HUES48 (cell line): ENCODE results near the gene LIN7B.
A peak's percentile ranks its signal among the peaks of the same experiment; 100 is the strongest.
"Not testable (repeated sequence)": the region's sequence is repeated elsewhere in the genome, so short reads cannot be mapped to it uniquely, and the experiment has no call there.

Source experiments
- H3K27ac ChIP-seq: one replicate; pipeline ENCODE4 v1.7.0; 2013; ENCODE audit warnings: low read depth, low read length, inconsistent platforms
- H3K27me3 ChIP-seq: 2 replicates; pipeline ENCODE4 v1.6.1; 2013; ENCODE audit warnings: mild to moderate bottlenecking, low read length; ENCODE audit not compliant: control insufficient read depth, insufficient read depth
- H3K36me3 ChIP-seq: 2 replicates; pipeline ENCODE4 v1.6.1; 2013; ENCODE audit warnings: low read length; ENCODE audit not compliant: control insufficient read depth, insufficient read depth
- H3K4me1 ChIP-seq: 2 replicates; pipeline ENCODE4 v1.6.1; 2013; ENCODE audit warnings: mild to moderate bottlenecking, low read length; ENCODE audit not compliant: control insufficient read depth, insufficient read depth
- H3K4me3 ChIP-seq: 2 replicates; pipeline ENCODE4 v1.5.1; 2013; ENCODE audit warnings: mild to moderate bottlenecking, low read depth, low read length
- H3K9ac ChIP-seq: 2 replicates; pipeline ENCODE4 v1.6.1; 2013; ENCODE audit warnings: mild to moderate bottlenecking, low read depth, low read length, moderate library complexity
- H3K9me3 ChIP-seq: 2 replicates; pipeline ENCODE4 v1.6.1; 2013; ENCODE audit warnings: low read length; ENCODE audit not compliant: control insufficient read depth, insufficient read depth

LIN7B gene, protein sequence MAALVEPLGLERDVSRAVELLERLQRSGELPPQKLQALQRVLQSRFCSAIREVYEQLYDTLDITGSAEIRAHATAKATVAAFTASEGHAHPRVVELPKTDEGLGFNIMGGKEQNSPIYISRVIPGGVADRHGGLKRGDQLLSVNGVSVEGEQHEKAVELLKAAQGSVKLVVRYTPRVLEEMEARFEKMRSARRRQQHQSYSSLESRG

DNA sequence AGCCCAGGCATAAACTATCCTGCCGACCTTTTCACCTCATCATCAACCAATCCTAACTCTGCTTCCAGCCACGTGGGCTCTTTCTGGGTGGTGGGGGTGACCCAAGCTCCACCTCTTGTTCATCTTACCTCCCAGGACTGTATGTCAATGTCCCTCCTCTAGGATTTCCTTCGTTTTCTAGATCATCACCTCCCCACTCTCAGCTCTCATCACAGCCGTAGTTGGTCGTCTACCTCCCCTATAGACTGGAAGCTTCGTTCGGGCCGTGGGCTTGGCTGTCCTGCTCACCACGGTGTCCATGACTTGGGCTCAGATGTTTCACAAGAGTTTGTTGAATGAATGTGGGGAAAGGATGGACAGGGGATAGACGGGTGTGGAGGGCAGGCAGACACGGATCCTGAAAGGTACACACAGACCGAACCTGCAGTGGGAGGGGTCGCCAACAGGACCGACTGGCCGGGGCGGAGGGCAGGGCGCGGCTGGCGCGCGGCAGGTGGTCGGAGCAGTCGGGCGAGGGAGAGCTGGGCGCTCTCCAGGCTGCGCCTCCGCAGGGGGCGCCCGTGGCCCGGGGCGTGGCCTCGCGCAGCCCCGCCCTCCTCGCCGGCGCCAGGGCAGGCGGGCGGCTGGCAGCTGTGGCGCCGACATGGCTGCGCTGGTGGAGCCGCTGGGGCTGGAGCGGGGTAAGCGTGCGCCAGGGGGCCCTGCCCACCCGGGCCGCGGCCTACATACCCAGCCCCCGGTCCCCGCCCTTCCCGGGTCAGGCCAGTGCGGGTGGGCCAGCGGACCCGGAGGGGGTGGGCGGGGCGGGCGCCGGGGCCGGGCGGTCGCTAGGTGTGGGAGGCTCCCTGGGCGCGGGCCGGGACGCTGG is at the start of gene LIN7B:
Gene LIN7B (plus strand): TSS at position 609 of the 868 bp plus-strand sequence. CDS start 35 bp downstream, at position 644.
- Histone ChIP-seq H3K4me1 (peaks cover 8% of the 10 kb centered on the region), H3K9ac (no peak within 1 kb of the TSS), H3K36me3 (peaks cover 8% of the 10 kb centered on the region), H3K27ac (peak within 1 kb of the TSS; percentile 50), H3K27me3 (peaks cover 4% of the 10 kb centered on the region), H3K4me3 (peak within 1 kb of the TSS; percentile 58), H3K9me3 (no peaks in the 10 kb centered on the region)

GRCh38 chr19:49064768-49065611 is 49.2 kb upstream of the LIN7B start, which contains the start of gene NTF4:
TSS of gene NTF4 (minus strand) at chr19:49064818. CDS start at chr19:49061997, 2,821 bp downstream.
- Histone ChIP-seq H3K4me1 (peaks cover 22% of the 10 kb centered on the region), H3K9me3 (no peaks in the 10 kb centered on the region), H3K27me3 (peaks cover 45% of the 10 kb centered on the region), H3K27ac (peak within 1 kb of the TSS; percentile 35), H3K9ac (no peak within 1 kb of the TSS), H3K4me3 (peak within 1 kb of the TSS; percentile 47), H3K36me3 (no peaks in the 10 kb centered on the region)

- Histone ChIP-seq H3K9ac (no peak overlapping the region), H3K27ac (no peak overlapping the region), H3K4me3 (no peak overlapping the region), H3K9me3 (no peaks in the 10 kb centered on the region), H3K36me3 (no peaks in the 10 kb centered on the region), H3K4me1 (peaks cover 22% of the 10 kb centered on the region), H3K27me3 (peaks cover 55% of the 10 kb centered on the region)
These were observed 48.2 kb upstream of the LIN7B start for GRCh38 chr19:49065905-49066512.

- Histone ChIP-seq H3K27me3 (peaks cover 69% of the 10 kb centered on the region), H3K27ac (no peak overlapping the region), H3K36me3 (no peaks in the 10 kb centered on the region), H3K9me3 (no peaks in the 10 kb centered on the region), H3K4me3 (no peak overlapping the region), H3K4me1 (peaks cover 22% of the 10 kb centered on the region), H3K9ac (no peak overlapping the region)
These were observed 46.6 kb upstream of the LIN7B start for GRCh38 chr19:49067554-49067953.

DNA sequence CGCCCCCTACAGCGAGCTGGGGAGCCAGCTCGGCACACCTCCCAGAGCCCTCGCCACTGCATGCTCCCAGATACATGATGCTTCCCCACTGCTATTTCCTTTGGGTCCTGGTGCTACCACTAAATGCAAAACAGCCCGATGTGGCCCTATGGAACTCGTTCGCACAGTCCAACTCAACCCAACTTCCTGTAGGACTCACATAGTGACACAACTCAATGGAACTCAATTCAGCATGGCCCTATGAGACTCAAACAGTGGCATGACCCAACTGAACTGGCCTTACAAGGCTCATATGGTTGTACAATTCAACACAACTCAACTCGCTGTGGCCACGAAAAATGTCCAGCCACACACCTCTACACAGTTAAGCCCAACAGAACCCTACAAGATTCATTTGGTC is 45.1 kb upstream of the LIN7B start:
- H3K4me3 ChIP-seq, result no peak overlapping the region

DNA sequence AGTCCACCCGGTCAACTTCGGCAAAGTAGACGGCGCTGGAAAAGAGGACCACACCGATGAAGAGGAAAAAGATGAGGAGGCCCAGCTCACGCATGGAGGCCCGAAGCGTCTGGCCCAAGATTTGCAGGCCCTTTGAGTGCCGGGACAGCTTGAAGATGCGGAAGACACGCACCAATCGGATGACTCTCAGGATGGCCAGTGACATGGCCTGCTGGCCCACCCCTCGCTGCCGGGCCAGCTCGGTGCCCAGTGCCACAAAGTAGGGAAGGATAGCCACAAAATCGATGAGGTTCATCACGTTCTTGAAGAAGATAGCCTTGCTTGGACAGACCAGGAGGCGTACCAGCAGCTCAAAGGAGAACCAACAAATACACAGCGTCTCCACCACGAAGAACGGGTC is 43.8 kb upstream of the LIN7B start:
- Histone ChIP-seq H3K4me3 (no peak overlapping the region), H3K27me3 (peaks cover 84% of the 10 kb centered on the region), H3K9ac (no peak overlapping the region), H3K36me3 (no peaks in the 10 kb centered on the region), H3K27ac (no peak overlapping the region), H3K4me1 (peaks cover 9% of the 10 kb centered on the region), H3K9me3 (no peaks in the 10 kb centered on the region)

More for the DNA sequence above, 45.1 kb upstream of the LIN7B start:
- H3K27ac ChIP-seq, result no peak overlapping the region
- no peaks in the 10 kb centered on the region for H3K36me3 ChIP-seq
- H3K9me3 ChIP-seq, result no peaks in the 10 kb centered on the region
- peaks cover 84% of the 10 kb centered on the region for H3K27me3 ChIP-seq
- H3K9ac ChIP-seq, result no peak overlapping the region
- H3K4me1 ChIP-seq, result peaks cover 15% of the 10 kb centered on the region

DNA sequence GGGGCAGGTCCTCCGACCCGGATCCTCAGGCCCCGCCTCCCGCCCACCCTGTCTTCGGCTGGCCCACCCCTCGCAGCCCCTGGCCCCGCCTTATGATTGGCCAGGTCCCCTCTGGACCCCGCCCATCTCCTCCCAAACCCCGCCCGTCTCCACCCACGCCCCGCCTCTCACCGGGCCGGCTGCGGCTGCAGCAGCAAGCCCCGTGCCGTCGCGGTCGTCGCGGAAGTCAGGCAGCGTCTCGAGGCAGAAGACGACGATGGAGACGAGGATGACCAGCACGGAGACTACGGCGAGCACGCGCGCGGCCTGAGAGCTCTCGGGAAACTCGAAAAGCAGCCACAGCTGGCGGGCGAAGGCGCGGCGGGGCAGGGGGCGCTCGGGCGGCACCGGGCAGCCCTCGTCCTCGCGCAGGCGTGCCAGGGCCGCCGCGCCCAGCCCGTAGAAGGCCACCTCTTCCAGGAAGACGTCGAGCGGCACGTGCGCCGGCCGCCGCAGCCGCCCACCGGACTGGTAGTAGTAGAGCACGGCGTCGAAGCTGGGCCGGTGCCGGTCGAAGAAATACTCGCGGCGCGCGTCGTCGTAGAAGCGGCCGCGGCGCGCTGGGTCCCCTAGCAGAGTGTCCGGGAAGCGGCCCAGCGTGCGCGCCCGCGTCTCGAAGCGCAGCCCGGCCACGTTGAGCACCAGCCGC is 42.2 kb upstream of the LIN7B start:
- Histone ChIP-seq H3K27me3 (peaks cover 69% of the 10 kb centered on the region), H3K9me3 (no peaks in the 10 kb centered on the region), H3K27ac (no peak overlapping the region), H3K4me3 (peak overlapping the region; percentile 43; the same call in 1 of the 2 replicates), H3K9ac (no peak overlapping the region), H3K4me1 (no peaks in the 10 kb centered on the region), H3K36me3 (no peaks in the 10 kb centered on the region)

DNA sequence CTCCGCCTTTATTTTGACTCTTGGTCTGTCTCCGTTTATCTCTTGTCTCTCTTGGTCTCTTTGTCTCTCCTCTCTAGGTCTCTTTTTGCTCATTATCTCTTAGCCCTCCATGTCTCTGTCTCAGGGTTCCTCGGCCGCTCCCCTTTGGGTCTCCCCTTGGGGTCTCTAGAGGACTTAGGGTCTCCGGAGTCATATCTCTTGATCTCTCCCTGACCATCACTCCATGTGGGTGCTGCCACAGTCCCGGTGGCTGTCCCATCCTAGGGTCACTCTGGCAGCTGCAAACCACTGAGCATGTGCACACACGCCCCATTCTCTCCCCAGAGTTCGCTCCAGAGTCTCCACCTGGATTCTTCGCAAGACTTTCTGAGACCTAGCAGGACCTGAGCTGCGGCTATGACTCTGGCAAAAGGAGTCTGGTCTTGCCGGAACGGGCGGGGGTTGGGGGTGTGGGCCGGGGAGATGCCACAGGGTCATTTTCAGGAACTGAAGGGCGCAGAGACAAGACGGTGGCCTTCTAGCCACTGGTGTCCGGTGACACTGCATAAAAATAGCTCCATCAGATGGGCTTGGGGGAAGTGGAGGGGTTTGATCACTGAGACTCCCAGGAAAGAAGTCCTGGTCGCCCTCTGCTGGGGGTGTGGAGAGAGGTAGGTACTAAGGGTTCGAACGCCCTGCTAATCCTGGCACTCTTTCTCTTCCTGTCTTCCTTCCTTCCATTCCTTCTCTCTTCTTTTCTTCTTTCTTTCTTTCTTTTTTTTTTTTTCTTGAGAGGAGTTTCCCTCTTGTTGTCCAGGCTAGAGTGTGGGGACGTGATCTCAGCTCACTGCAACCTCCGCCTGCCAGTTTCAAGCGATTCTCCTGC is 40.4 kb upstream of the LIN7B start:
- H3K27ac ChIP-seq, result no peak overlapping the region
- no peaks in the 10 kb centered on the region for H3K36me3 ChIP-seq
- peaks cover 54% of the 10 kb centered on the region for H3K27me3 ChIP-seq
- no peak overlapping the region for H3K9ac ChIP-seq
- no peaks in the 10 kb centered on the region for H3K9me3 ChIP-seq
- H3K4me3 ChIP-seq, result no peak overlapping the region
- H3K4me1 ChIP-seq, result no peaks in the 10 kb centered on the region

GRCh38 chr19:49074869-49075268 is 39.3 kb upstream of the LIN7B start:
- H3K9me3 ChIP-seq, H3K36me3 ChIP-seq, H3K4me3 ChIP-seq, H3K9ac ChIP-seq, H3K4me1 ChIP-seq, H3K27ac ChIP-seq: not testable (repeated sequence)
- H3K27me3 ChIP-seq, result peaks cover 42% of the 10 kb centered on the region
